HG02938 (cell line): Measurements from ENCODE around the gene CSRNP3.

Source experiments
- ATAC-seq: cut with Tn5 transposase; IDR thresholded peaks from one replicate; pipeline ENCODE4 v1.9.1; 2021; ENCODE audit warnings: mild to moderate bottlenecking, moderate library complexity; ENCODE audit not compliant: unreplicated experiment

CSRNP3 gene

DNA sequence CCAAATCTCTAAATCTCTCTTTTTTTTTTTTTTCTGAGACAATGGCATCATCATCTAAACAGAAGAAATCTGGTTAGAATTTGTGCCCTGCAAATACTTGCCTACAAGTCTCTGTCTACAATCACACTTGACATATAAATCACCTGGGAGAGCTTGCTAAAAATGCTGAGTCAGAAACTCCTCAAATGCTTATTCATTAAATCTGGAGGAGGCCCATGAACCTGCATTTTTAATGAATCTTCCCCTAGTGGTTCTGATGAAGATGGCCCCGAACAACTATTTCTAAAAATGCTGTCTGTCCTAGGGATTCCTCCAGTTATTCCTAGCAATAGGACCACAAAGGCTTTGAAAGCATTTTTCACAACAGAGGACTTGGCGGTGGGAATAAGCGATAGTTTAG lies 1.6 kb upstream of the CSRNP3 start:
- ATAC-seq = no peak

DNA sequence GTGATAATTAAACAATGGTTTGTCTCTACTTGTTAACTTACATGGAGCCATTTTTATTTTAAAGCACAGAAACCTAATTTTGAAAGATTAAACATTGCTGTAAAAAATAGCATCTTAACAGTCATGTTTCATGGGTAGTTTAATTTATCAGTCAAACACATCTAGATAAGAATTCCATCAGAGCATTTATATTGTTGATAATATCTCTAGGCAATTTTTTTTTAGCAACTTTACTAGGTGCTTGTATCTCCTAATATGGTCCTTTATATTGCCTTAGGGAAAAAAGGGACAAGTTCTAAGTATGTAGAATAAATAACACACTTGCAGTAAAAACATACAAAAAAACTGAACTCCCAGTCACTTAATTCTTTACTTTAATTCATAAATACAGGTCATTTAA lies 863 bp downstream of the CSRNP3 start:
- ATAC-seq = no peak

DNA sequence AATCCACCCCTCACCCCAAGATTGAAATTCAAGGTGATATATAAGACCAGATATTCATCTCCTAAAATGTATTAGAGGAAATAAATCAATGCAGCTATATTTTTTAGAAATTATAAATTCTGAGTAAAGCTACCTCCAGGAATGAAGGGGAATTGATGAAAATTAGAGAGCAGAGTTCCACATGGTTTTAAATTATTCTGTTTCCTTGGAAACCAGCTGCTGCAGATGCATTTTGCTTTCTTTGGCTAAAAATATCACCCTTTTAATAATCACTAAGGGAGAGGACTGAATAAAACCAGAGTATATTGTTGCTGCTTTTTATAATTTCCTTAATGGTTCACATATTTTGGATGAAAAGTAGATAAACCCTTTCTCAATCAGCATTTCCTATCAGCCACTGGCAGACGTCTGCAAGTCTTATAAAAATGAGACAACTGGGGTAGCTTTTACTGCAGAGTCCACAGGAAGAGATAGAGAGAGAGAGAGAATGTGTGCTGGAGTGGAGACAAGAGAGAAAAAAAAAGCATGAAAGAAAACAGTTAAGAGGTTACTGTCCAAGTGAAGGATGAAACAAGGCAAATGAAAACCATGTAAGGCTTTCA lies 2.0 kb downstream of the CSRNP3 start:
- ATAC-seq = no peak

DNA sequence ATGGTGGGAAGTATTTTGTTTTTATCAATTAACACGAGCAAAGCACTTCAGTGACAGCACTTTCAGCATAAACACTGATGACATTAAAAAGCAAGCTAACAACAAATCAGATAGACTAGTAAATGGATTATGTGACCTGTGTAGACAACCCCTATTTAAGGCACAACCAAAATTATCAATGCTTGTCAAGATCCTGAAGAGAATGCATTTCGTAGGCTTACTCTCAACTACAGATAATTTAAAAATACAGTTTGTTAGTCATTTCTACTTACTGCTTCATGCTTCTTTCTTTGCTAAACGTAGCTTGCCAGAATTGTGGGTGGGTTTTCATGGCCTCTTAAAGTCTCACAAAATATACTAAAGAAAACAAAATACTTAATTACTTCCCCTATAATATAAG lies 3.4 kb downstream of the CSRNP3 start:
- ATAC-seq = no peak

DNA sequence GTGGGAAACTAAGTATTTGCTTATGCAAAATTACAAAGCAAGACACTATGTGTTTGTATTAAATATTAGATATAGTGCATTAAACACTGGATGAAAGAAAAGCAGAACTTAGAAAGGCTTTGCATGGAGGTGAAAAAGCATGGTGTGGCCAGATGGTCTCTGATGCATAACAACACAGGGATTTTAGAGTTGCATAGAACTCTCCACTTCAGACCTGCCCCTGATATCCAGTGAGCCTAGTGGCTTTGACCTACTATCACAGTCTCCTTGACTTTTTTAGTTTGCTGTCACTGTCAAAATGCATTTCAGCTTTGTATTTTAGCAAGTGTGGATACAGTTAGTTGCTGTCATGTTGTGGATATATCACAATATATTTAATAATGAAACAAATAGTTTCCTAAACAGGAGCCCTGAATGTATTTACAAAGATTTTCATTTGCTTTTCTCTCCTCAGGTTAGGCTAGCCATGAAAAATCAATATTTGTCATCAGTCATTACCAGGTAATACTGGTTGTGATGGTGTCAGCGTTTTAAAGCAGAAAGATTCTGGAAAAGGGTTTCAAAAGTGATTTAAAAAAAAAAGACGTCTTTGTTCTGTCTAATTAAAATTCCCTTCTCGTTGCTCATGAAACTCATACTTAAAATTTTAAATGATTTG lies 5.2 kb downstream of the CSRNP3 start:
- ATAC-seq = no peak

DNA sequence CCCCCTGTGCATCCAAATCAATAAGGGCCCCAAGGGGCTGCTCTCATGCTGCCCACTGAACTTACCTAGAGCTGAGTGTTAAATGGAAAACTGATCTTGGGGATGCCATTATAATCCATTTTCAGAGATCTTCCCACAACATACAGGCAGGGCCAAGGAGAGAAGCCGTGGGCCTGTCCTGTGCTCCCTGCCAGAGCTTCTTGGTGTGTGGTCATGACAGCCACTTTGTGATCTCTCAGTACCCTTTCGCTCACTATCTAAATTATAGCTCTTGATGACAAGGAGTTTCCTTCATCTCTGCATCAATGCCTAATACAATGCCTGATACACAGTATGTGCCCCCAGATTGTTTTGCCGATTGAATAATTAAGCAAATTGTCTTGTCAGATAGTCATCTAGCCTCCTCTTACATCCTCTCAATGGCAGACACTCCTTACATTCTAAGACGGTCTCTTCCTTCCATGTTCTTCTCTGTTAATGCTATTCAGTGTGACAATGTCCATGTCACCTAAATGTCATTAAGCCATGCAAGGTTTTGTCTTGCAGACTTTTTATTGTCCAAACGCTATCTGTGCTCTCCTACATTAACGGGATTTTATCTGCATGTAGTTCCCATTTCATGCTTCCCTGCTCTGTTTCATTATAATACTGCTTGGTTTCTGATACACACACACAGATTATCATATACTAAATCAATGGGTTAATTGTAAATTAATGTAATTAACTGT lies 5.9 kb downstream of the CSRNP3 start:
- no peak for ATAC-seq

DNA sequence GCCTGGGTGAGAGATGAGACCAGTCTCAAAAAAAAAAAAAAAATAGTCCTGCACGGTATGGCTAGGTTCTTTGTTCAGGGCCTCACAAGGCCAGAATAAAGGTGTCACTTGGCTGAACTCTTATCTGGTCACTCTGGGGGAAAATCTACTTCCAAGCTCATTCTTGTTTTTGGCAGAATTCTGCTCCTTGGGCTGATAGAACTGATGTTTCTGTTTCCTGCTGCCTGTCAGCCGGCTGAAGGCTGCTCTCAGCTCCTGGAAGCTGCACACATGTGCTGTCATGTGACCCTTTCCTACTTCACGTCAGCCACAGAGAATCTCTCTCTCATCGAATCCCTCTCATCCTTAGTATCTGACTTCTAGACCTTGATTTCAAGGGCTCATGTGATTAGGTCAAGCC lies 10.4 kb downstream of the CSRNP3 start:
- ATAC-seq = no peak

DNA sequence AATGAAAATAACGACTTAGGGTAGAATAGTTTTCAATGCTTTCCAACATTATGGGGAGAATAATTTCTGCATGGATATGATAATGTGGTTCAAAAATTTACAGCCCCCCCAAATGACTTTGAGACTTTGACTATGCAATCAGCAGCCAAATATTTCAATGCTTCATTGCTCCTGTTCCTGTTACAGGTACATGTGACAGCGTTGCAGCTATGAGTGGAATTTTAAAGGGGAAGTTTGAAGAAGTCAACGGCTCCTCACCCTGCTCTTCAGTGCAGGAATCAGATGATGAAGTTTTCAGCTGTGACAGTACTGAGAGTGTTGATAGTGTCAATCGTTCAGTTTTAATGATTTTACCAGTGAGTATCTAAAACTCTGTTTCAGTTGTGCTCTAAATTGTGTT lies 25.1 kb downstream of the CSRNP3 start:
- ATAC-seq = no peak

DNA sequence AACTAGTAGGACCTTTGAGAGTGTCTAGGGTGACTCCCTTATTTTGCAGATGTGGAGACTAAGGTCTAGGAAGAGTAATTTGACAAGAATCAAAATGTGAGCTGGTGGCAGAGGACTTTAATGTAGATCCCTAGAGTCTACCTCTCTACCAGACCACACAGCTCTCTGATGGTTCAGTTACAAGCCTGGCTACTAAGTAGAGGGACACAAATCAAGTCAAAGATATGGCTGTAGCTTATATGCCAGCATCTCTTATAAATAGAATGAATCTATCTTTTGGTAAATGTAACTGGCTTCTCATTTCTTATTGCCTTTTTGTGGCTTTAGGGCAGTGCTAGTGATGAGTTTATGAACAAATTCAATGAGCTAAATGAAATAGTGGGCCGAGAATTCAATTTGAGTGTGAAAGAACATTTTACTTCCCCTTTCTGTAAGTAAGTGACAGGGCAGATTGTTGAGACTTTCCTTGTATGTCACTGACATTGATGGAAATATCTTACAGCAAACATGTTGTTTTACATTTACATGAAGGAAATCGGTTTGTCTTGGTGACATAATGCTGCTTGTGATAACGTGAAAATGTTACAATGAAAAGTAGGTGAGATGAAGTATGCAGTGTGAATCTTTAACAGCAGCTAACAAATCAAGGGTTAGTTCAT lies 28.3 kb downstream of the CSRNP3 start:
- no peak for ATAC-seq

DNA sequence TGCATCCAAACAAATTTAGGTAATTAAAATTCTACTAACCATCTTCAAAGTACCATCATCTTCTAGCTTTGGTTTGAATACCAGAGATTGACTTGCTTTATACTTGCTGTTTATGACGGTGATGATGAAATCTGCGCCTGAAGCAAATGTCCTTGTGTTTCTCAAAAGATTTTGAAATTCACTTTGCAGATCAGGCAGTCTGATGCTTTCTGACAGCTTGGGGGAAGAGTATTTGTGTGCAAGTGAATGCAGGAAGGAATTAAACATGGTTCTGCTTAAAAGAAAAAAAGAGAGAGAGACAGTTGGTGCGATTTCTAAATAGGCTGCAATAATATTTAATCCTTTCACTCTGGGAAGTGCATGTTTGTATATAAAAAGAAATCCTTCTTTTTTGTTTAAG lies 29.6 kb downstream of the CSRNP3 start:
- no peak for ATAC-seq

DNA sequence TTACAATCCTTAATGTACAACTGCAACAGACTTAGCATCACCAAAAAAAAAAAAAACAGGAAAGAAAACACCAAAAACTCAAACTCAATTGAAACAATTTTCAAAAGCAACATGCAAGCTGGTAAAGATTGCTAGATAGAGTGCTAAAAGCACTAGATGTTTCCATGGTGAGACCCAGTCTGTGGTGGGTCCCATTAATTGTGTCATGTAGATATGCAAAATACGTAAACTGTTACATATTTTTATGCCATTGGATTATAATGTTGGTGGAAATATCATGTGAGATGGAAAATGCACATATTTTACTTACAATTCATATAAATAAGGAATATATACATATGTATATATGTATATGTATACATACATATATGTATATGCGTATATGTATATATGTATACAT lies 30.5 kb downstream of the CSRNP3 start:
- ATAC-seq = no peak

DNA sequence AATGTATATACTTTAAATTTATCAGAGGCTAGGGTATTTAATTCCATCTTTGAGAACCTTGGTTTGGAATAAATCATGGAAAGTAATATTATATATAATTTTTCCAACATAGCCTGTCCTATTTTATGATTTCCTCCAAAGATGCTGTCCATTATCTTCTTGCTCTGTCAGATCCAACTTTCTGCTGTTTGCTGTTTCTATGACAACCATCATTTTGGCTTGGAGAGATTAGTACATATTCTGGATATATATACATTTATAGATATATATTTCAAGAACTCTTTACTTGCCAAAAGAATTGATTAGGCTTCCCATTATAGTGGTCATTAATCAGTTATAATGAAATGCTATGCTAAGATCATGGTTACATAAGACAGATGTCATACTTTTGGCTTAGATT lies 31.3 kb downstream of the CSRNP3 start:
- no peak for ATAC-seq

DNA sequence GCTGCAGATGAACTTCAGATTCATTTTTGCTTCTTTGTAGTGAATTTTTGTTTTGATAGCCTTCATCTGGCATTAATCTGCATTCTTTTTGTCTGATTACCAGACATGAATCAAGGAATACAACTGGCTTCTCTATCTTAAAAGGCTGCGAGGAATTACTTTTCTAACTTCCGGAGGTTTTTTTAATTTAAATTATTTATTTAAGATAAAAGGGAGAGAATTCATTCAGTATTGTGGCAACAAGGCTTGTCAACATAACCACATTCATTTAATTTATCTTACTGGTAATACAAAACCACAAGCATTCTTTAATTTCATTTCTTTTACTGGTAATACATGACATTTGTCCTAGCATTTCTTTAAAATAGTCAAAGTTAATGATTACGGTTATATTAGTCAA lies 36.0 kb downstream of the CSRNP3 start:
- ATAC-seq = no peak

DNA sequence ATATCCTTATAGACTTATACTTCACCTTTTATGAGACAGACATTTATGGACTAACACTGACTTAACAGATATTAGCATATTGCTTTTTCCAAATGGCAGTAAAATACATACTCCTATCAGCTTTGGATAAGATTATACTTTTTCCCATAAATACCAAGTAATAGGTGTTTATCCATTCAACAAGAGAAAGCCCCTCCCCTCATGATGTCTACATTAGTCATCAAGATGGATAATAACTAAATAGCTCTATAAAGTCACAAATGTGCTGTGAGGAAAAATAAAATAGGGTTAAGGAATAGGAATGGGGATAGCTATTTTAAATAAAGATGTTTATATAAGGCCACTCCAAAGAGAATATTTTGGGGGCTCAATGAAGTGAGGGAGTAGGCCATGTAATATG lies 39.4 kb downstream of the CSRNP3 start:
- ATAC-seq = no peak

DNA sequence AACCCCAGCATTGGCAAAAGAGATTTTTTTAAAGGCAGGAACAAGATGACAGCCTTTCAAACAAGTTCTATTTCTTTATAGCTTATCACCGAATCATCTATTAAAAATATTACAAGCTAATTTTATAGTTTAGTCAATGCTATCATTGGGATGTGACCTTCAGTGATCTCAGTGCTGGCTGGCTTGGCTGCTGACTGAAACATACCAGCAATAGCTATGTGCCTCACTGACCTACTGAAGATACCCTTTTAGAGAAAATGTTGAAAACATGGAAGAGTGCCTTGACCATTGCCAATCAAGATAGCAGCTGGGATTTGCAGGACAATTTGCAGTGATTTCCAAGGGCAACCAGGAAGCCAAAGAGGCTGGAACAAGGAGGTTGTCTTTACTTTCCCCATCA lies 44.0 kb downstream of the CSRNP3 start:
- ATAC-seq = no peak

DNA sequence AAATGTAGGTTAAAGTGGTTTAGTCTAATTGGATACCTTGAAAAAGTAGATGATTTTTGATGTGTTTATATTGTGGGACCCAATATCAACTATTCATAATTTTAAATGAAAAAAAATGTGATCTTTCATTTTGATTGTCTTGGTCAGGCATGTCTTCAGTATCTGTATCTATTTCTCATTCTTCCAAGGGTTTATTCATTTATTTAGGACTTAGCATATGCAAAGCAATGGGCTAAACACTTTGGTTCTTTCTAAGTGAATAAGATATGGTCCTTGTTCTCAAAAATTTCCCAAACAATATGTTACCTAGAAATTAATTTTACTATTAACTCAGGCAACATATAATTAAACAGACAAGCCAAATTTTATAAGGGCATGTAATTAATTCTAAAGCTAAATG lies 49.1 kb downstream of the CSRNP3 start:
- no peak for ATAC-seq

DNA sequence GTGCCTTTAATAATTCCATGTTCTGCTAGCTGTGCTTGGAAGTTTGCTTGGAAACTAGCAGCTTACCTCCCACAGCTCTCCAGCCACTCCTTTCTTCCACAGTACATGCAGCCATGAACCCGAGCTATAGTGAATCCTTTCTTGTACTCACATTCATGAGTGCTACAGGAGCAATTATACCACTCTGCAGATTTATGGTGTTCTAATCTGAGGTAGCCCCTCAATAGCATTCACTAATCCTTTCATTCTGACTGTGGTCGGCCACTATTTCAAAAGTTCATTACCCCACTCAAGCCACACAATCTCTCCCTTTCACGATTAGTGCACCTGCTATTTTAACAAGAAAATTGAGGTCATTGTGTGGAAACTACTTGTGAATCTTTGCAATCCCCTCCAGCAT lies 53.2 kb downstream of the CSRNP3 start:
- no peak for ATAC-seq

DNA sequence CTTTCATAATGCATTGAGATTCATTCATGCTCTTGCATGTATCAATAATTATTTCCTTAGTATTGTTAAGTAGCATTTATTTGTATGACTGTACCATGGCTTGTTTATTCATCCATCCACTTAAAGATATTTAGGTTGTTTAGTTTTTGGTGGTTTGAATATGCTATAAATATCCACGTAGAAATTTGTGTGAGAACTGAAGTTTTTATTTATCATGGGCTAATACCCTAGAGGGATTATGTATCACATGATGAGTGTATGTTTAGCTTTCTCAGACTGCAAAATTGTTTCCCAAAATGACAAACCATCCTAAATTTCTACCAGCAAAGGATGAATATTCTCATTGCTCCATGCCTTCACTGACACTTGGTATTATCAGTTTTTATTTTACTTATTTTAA lies 55.2 kb downstream of the CSRNP3 start:
- ATAC-seq = no peak

DNA sequence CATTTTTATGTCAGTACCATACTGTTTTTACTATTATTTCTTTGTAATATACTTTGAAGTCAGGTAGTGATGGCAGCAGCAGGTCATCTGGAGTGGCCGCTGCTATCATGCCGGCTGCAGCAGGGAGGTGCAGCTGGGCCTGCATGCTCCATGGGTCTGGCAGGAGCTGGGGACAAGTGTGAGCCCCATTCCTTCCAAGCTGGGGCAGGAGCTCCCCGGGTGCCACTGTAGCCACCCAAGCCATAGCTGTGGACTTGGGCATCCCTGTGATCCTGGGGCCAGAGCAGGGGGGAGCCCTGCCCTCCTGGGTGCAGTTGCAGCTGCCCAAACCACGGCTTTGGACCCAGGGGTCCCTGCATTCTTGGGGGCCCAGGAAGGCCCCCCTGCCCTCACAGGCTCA lies 59.2 kb downstream of the CSRNP3 start:
- ATAC-seq = no peak

DNA sequence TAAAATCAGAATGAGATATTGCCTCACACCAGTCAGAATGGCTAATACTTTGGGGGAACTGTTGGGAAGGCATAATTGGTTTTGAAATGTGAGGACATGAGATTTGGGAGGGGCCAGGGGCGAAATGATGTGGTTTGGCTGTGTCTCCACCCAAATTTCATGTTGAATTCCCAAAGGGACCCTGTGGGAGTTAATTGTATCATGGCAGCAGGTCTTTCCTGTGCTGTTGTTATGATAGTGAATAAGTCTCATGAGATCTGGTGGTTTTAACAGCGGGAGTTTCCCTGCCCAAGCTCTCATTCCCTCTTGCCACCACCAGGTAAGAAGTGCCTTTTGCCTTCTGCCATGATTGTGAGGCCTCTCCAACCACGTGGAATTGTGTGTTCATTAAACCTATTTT lies 59.6 kb downstream of the CSRNP3 start:
- ATAC-seq = no peak

DNA sequence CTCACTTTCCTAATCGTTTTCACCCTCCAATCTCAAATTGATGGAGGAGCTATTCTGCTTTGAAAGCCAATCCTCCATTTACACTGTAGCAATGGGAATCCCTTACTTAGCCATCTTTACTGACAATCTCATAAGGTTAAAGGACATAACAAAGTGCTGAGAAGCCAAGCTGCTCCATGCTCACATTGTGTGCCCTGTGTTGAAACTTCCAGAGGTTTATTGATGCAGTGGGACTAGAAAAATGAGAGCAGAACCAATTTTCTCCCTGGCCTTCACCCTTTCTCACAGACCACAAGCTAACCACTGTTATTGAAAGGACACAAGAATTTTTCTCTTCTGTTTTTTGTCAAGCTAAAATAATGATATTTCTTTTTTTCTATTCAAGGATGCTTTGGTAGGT lies 63.8 kb downstream of the CSRNP3 start:
- no peak for ATAC-seq

DNA sequence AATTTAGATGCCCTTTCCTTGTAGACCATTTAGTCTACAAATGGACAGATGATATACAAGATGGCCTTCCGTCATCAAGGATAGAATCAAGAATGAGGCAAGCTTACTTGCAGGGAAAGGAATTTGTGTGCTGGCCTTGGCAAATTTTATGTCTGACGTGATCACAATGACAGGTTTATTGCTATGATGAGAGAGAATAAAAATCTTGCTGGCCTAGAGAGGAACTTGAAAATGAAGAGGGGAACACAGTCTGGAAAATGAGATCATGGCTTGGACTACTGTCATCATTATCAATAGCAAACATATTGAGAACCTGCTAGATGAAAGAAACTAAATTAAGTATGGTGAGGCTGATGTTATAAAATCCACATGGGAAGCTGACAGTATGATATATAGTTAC lies 66.0 kb downstream of the CSRNP3 start:
- no peak for ATAC-seq
